HepG2 (cell line): ENCODE data around the gene CDH8. TPM values are rescaled to one million over a fixed set of nuclear protein-coding genes. Genes with fewer than 3 reads are reported as not detected.

Experiments used
- ATAC-seq: fragments of 200-7000 bp; cut with Tn5 transposase; 3 replicates; pipeline ENCODE4 v1.9.1; 2020; ENCODE audit warnings: mild to moderate bottlenecking, moderate library complexity
- BruUV-seq: library from RNA; stranded (reverse); fragments of 400-500 nt; replicated peaks from 2 replicates; lab custom pipeline; 2021; lab: Mats Ljungman, UMichigan
- CTCF ChIA-PET: fragments of 300-600 bp; formaldehyde crosslinking; extraction: SDS; loops from one replicate; lab custom pipeline; 2021; ENCODE audit warnings: low total read pairs, inconsistent platforms, low intra/inter-chr PET ratio; lab: Yijun Ruan, JAX
- POLR2A ChIA-PET: fragments of 350-600 bp; sonication (Branson Sonifier 250); formaldehyde crosslinking; loops from one replicate; lab custom pipeline; 2020; ENCODE audit warnings: antibody characterized with exemption, inconsistent platforms; lab: Yijun Ruan, JAX
- DNase-seq: peaks from one replicate; pipeline ENCODE4 v3.0.0-alpha.2; 2015; ENCODE audit warnings: low spot score
- FAIRE-seq: peaks from 3 replicates; lab custom pipeline; 2011; peaks lifted over from hg19 to GRCh38; lab: Jason Lieb, UNC
- H2AFZ ChIP-seq: one replicate; pipeline ENCODE4 v1.6.1; 2011; ENCODE audit warnings: low read length, inconsistent platforms
- H3K27ac ChIP-seq: fragments of 300-600 bp; 3 replicates; pipeline ENCODE4 v1.8.0; 2011; ENCODE audit warnings: mixed run types, mild to moderate bottlenecking, mixed read lengths, low read length, inconsistent platforms; ENCODE audit not compliant: insufficient read depth; ENCODE audit errors: extremely low read length
- H3K27me3 ChIP-seq, 2 experiments: fragments of 200-600 bp in 1 of 2; 2 replicates in 1 of 2; 3 replicates in 1 of 2; pipeline versions ENCODE4 v1.6.0 to v1.8.0; 2011; ENCODE audit warnings: low read length in 2 of 2, mild to moderate bottlenecking in 2 of 2, moderate library complexity in 2 of 2, inconsistent platforms in 1 of 2; ENCODE audit not compliant: insufficient read depth in 2 of 2, control insufficient read depth in 1 of 2
- H3K36me3 ChIP-seq, 2 experiments: fragments of 200-600 bp in 1 of 2; replicated peaks in 1 of 2; 2 replicates in 1 of 2; 3 replicates in 1 of 2; pipeline versions ENCODE4 v1.5.1 to v1.8.0; 2011; ENCODE audit warnings: low read length in 2 of 2, inconsistent platforms in 1 of 2; ENCODE audit not compliant: insufficient read depth in 2 of 2, control insufficient read depth in 1 of 2
- H3K4me1 ChIP-seq: 2 replicates; pipeline ENCODE4 v1.5.1; 2012; ENCODE audit warnings: low read length, inconsistent platforms; ENCODE audit not compliant: insufficient read depth
- H3K4me2 ChIP-seq: 2 replicates; pipeline ENCODE4 v1.6.0; 2011; ENCODE audit warnings: low read depth, low read length, inconsistent platforms
- H3K4me3 ChIP-seq, 3 experiments: fragments of 200-600 bp in 1 of 3; sonication (generic), shearing (Covaris generic) in 1 of 3; replicated peaks in 1 of 3; 2 replicates each; pipeline ENCODE4 v1.5.1; 2011 to 2016; ENCODE audit warnings: low read length in 3 of 3, inconsistent platforms in 2 of 3, low read depth in 2 of 3, mild to moderate bottlenecking in 2 of 3, control low read depth in 1 of 3, mixed read lengths in 1 of 3; ENCODE audit not compliant: insufficient read depth in 1 of 3
- H3K79me2 ChIP-seq: one replicate; pipeline ENCODE4 v1.6.1; 2011; ENCODE audit warnings: low read length, inconsistent platforms; ENCODE audit not compliant: insufficient read depth
- H3K9ac ChIP-seq: 2 replicates; pipeline ENCODE4 v1.6.0; 2011; ENCODE audit warnings: mild to moderate bottlenecking, low read depth, low read length, inconsistent platforms; ENCODE audit not compliant: insufficient read depth
- H3K9me3 ChIP-seq: 2 replicates; pipeline ENCODE4 v1.5.1; 2012; ENCODE audit warnings: mild to moderate bottlenecking, low read length
- H4K20me1 ChIP-seq: 2 replicates; pipeline ENCODE4 v1.6.0; 2011; ENCODE audit warnings: inconsistent platforms, mild to moderate bottlenecking, low read length, moderate library complexity; ENCODE audit not compliant: insufficient read depth
- ARID2 ChIP-seq: sonication (generic); formaldehyde crosslinking; IDR thresholded peaks from 2 replicates; pipeline ENCODE4 v1.8.1; 2022; ENCODE audit warnings: mild to moderate bottlenecking, missing genetic modification reagents, borderline replicate concordance
- CBX2 ChIP-seq, 2 experiments: fragments of 200-600 bp in 1 of 2; sonication (generic); formaldehyde crosslinking in 1 of 2; IDR thresholded peaks; 2 replicates each; pipeline versions ENCODE4 v1.7.0 to v1.8.1; 2018 to 2022; ENCODE audit warnings: low read depth in 2 of 2, low read length in 1 of 2, mild to moderate bottlenecking in 1 of 2, missing genetic modification reagents in 1 of 2
- ELF3 ChIP-seq: IDR thresholded peaks from 2 replicates; pipeline ENCODE4 v1.6.1; 2016; ENCODE audit warnings: missing genetic modification reagents, missing compliant biosample characterization
- FLYWCH1 ChIP-seq: sonication (generic); formaldehyde crosslinking; IDR thresholded peaks from 2 replicates; pipeline ENCODE4 v1.8.1; 2023; ENCODE audit warnings: mild to moderate bottlenecking, missing genetic modification reagents
- JDP2 ChIP-seq: sonication (generic); formaldehyde crosslinking; IDR thresholded peaks from 2 replicates; pipeline ENCODE4 v1.8.1; 2022; ENCODE audit warnings: missing genetic modification reagents, borderline replicate concordance
- MEIS2 ChIP-seq: sonication (generic); formaldehyde crosslinking; IDR thresholded peaks from 2 replicates; pipeline ENCODE4 v1.9.0; 2021; ENCODE audit warnings: mild to moderate bottlenecking, missing genetic modification reagents
- NR2F6 ChIP-seq, 2 experiments: IDR thresholded peaks; 2 replicates each; pipeline ENCODE4 v1.6.1; 2016; ENCODE audit warnings: antibody characterized with exemption in 1 of 2, mild to moderate bottlenecking in 1 of 2
- POLR2AphosphoS5 ChIP-seq: IDR thresholded peaks from 2 replicates; pipeline ENCODE4 v1.6.1; 2012; ENCODE audit warnings: low read depth, low read length
- SRSF9 ChIP-seq: fragments of 200-400 bp; formaldehyde crosslinking; IDR thresholded peaks from 2 replicates; pipeline ENCODE4 v1.6.1; 2018; ENCODE audit warnings: borderline replicate concordance, mild to moderate bottlenecking, low read depth, low read length; ENCODE audit not compliant: insufficient read depth, poor library complexity, severe bottlenecking
- ZFP90 ChIP-seq: sonication (generic); formaldehyde crosslinking; IDR thresholded peaks from 2 replicates; pipeline ENCODE4 v1.8.0; 2022; ENCODE audit warnings: missing genetic modification reagents, mild to moderate bottlenecking, inconsistent platforms, borderline replicate concordance
- ZKSCAN8 ChIP-seq: IDR thresholded peaks from 2 replicates; pipeline ENCODE4 v1.6.1; 2016; ENCODE audit warnings: borderline replicate concordance, missing genetic modification reagents, missing compliant biosample characterization
- ZMAT3 ChIP-seq: sonication (generic); formaldehyde crosslinking; conservative IDR thresholded peaks from 2 replicates; pipeline ENCODE4 v1.7.0; 2021; ENCODE audit warnings: missing genetic modification reagents
- ZNF251 ChIP-seq: sonication (generic); formaldehyde crosslinking; IDR thresholded peaks from 2 replicates; pipeline ENCODE4 v1.9.0; 2021; ENCODE audit warnings: mild to moderate bottlenecking, missing genetic modification reagents
- ZNF570 ChIP-seq: sonication (generic); formaldehyde crosslinking; IDR thresholded peaks from 2 replicates; pipeline ENCODE4 v1.4.0; 2020; ENCODE audit warnings: mild to moderate bottlenecking, missing genetic modification reagents, borderline replicate concordance
- WGBS: methylation state at CpG from one replicate; pipeline ENCODE4 v1.1.6; 2017; ENCODE audit warnings: low lambda C conversion rate; 5-methylcytosine and 5-hydroxymethylcytosine counted together
- in situ Hi-C: cut with HindIII; loops from 2 replicates; pipeline ENCODE4 v1.10.0; 2017; ENCODE audit warnings: low pct_unique_long_range_greater_than_20kb; ENCODE audit not compliant: extremely low pct_ligation_motif_present
- intact Hi-C: fragments of 100-400 bp; cut with micrococcal nuclease; formaldehyde crosslinking; loops from one replicate; pipeline ENCODE4 v1.10.0; 2022; ENCODE audit not compliant: unreplicated experiment
- polyA plus RNA-seq, 8 experiments: library from polyadenylated mRNA; depleted of rRNA in 3 of 8; stranded (reverse) in 7 of 8; unstranded in 1 of 8; fragments of >200 nt; fragmentation: Illumina TruSeq in 4 of 8; extraction: Trizol in 4 of 8; gene quantifications; 2 replicates each; pipeline versions ENCODE4 v1.2.1 to v1.2.3, GENCODE V29; 2011 to 2016; ENCODE audit warnings: low read depth in 4 of 8, missing spikeins in 1 of 8, mixed read lengths in 1 of 8; ENCODE audit not compliant: insufficient read depth in 1 of 8
- total RNA-seq, 5 experiments: library from RNA; depleted of rRNA; stranded (reverse); fragments of >200 nt; fragmentation: Illumina TruSeq; extraction: Trizol; gene quantifications; 2 replicates each; pipeline ENCODE4 v1.2.3, GENCODE V29; 2016; ENCODE audit warnings: low read depth in 1 of 5
- TF ChIP-seq, protein P1 (sequence below): sonication (generic); formaldehyde crosslinking; IDR thresholded peaks from 2 replicates; pipeline ENCODE4 v1.4.0; 2020; ENCODE audit warnings: mild to moderate bottlenecking, missing genetic modification reagents
- TF ChIP-seq, protein P2 (sequence below): IDR thresholded peaks from 2 replicates; pipeline ENCODE4 v1.6.1; 2016; ENCODE audit warnings: control low read depth
- TF ChIP-seq, protein P3 (sequence below): sonication (generic); formaldehyde crosslinking; IDR thresholded peaks from 2 replicates; pipeline ENCODE4 v1.5.0; 2020; ENCODE audit warnings: missing genetic modification reagents
- TF ChIP-seq, protein P4 (sequence below): sonication (generic); formaldehyde crosslinking; IDR thresholded peaks from 2 replicates; pipeline ENCODE4 v1.8.0; 2022; ENCODE audit warnings: missing genetic modification reagents, mild to moderate bottlenecking, borderline replicate concordance

CDH8 gene
- total and polyA plus RNA-seq, 2 of the 13 experiments (the other 11 are each of a cell fraction or from before 2014, with no cell fraction given), result not detected

DNA sequence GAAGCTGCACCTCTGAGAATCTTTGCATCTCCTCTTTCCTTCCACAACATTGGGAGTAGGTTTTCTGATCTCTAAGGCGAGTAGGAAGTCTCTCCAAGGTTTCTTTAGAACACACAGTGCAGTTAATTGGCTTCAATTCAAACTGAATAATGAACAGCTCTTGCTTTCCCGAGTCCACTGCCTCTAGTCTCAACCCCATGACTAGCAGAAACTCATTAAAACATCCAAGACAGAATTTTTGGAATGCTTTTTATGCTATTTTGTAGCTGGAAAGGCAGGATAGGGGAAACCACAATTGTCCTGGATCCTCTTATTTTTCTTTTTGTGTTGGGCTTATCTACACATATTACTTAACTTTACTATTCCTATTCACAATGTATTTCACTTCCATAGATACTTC lies 206.6 kb downstream of the CDH8 start (continued):
- TF ChIP-seq, protein P1, sequence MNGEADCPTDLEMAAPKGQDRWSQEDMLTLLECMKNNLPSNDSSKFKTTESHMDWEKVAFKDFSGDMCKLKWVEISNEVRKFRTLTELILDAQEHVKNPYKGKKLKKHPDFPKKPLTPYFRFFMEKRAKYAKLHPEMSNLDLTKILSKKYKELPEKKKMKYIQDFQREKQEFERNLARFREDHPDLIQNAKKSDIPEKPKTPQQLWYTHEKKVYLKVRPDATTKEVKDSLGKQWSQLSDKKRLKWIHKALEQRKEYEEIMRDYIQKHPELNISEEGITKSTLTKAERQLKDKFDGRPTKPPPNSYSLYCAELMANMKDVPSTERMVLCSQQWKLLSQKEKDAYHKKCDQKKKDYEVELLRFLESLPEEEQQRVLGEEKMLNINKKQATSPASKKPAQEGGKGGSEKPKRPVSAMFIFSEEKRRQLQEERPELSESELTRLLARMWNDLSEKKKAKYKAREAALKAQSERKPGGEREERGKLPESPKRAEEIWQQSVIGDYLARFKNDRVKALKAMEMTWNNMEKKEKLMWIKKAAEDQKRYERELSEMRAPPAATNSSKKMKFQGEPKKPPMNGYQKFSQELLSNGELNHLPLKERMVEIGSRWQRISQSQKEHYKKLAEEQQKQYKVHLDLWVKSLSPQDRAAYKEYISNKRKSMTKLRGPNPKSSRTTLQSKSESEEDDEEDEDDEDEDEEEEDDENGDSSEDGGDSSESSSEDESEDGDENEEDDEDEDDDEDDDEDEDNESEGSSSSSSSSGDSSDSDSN (CRISPR knock-in tag), result no peak
- TF ChIP-seq ZKSCAN8 (CRISPR knock-in tag), result no peak
- no peak for TF ChIP-seq JDP2 (CRISPR knock-in tag)
- TF ChIP-seq ZFP90 (CRISPR knock-in tag), result no peak
- TF ChIP-seq, all 625 proteins: peak for 0

DNA sequence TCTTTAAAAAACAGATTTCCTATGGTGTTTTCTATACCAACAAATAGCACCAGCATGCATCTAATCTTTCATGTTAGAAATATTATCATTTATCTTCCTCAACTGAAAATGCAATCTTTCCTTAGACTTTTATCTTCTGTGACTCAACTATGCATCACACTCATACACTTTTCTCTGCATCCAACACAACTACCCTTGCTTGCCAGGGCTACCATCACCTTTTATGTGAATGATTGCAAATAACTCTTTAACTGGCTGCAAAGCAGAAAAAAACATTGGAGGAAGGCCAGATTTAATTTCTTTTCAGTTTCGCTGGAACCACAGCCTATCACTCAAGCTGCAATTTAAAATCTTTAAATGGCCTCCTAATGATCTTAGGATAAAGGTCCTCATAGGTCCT lies 212.9 kb downstream of the CDH8 start:
- ATAC-seq, result no peak
- Histone ChIP-seq H2AFZ (no peak overlapping the region), H3K4me1 (no peaks in the 10 kb centered on the region), H3K27me3 (no peaks in the 10 kb centered on the region), H3K9me3 (peaks cover 25% of the 10 kb centered on the region), H3K36me3 (no peaks in the 10 kb centered on the region), H3K4me2 (no peak overlapping the region), H3K27ac (no peak overlapping the region), H3K4me3 (no peak overlapping the region), H4K20me1 (no peaks in the 10 kb centered on the region)
- intact Hi-C loops, result no loop called here
- in situ Hi-C loops, result no loop called here
- no peak for FAIRE-seq
- BruUV-seq, result no TSS peak
- POLR2A ChIA-PET, result no interaction called here
- no peak for TF ChIP-seq ZMAT3 (CRISPR knock-in tag)
- TF ChIP-seq NR2F6 (IDR thresholded peaks at IDR 0.05), result no peak
- no peak for TF ChIP-seq NR2F6 (CRISPR knock-in tag; IDR thresholded peaks at IDR 0.05)
- TF ChIP-seq, protein P2, sequence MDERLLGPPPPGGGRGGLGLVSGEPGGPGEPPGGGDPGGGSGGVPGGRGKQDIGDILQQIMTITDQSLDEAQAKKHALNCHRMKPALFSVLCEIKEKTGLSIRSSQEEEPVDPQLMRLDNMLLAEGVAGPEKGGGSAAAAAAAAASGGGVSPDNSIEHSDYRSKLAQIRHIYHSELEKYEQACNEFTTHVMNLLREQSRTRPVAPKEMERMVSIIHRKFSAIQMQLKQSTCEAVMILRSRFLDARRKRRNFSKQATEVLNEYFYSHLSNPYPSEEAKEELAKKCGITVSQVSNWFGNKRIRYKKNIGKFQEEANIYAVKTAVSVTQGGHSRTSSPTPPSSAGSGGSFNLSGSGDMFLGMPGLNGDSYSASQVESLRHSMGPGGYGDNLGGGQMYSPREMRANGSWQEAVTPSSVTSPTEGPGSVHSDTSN, result no peak
- no peak for TF ChIP-seq CBX2 (IDR thresholded peaks at IDR 0.05; ENCODE audit: low read depth, low read length)
- TF ChIP-seq CBX2 (CRISPR knock-in tag; IDR thresholded peaks at IDR 0.05; ENCODE audit: low read depth), result no peak
- TF ChIP-seq, protein P3, sequence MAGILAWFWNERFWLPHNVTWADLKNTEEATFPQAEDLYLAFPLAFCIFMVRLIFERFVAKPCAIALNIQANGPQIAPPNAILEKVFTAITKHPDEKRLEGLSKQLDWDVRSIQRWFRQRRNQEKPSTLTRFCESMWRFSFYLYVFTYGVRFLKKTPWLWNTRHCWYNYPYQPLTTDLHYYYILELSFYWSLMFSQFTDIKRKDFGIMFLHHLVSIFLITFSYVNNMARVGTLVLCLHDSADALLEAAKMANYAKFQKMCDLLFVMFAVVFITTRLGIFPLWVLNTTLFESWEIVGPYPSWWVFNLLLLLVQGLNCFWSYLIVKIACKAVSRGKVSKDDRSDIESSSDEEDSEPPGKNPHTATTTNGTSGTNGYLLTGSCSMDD (CRISPR knock-in tag), result no peak
- TF ChIP-seq FLYWCH1 (CRISPR knock-in tag), result no peak
- TF ChIP-seq SRSF9, result no peak
- no peak for TF ChIP-seq MEIS2 (CRISPR knock-in tag)
- TF ChIP-seq ARID2 (CRISPR knock-in tag), result no peak
- no peak for TF ChIP-seq POLR2AphosphoS5
- no peak for TF ChIP-seq ZNF570 (CRISPR knock-in tag)
- TF ChIP-seq, protein P4, sequence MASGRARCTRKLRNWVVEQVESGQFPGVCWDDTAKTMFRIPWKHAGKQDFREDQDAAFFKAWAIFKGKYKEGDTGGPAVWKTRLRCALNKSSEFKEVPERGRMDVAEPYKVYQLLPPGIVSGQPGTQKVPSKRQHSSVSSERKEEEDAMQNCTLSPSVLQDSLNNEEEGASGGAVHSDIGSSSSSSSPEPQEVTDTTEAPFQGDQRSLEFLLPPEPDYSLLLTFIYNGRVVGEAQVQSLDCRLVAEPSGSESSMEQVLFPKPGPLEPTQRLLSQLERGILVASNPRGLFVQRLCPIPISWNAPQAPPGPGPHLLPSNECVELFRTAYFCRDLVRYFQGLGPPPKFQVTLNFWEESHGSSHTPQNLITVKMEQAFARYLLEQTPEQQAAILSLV, result no peak
- no peak for TF ChIP-seq ELF3 (CRISPR knock-in tag)
- TF ChIP-seq ZNF251 (CRISPR knock-in tag), result no peak
- TF ChIP-seq, all 625 proteins: peak for 0
- CTCF ChIA-PET, result no interaction called here
- Histone ChIP-seq H3K9ac (no peak overlapping the region), H3K79me2 (no peaks in the 10 kb centered on the region)
- WGBS, result 0% methylated on average over 1 of the region's 1 CpG
- DNase-seq, result no peak
